AG04449 (cell line): ENCODE measurements around the gene SSR4.

Experiments used
- CTCF ChIA-PET: fragments of 350-600 bp; formaldehyde crosslinking; extraction: SDS; loops from one replicate; lab custom pipeline; 2021; ENCODE audit warnings: antibody characterized with exemption; lab: Yijun Ruan, JAX
- POLR2A ChIA-PET: fragments of 400-600, 350-600 bp; formaldehyde crosslinking; extraction: SDS; loops from one replicate; lab custom pipeline; 2020; ENCODE audit warnings: antibody characterized with exemption, inconsistent platforms; lab: Yijun Ruan, JAX
- DNase-seq: peaks from one replicate; pipeline ENCODE4 v3.0.0-alpha.2; 2010; ENCODE audit warnings: low read depth, low spot score
- H3K4me3 ChIP-seq: 2 replicates; pipeline ENCODE4 v1.5.1; 2011; ENCODE audit warnings: low read depth, mild to moderate bottlenecking, control low read depth, low read length
- CTCF ChIP-seq: IDR thresholded peaks from one replicate; pipeline ENCODE4 v1.5.1; 2011; ENCODE audit warnings: mild to moderate bottlenecking, moderate library complexity, low read length, control low read depth, inconsistent platforms; ENCODE audit not compliant: insufficient read depth; ENCODE audit errors: missing control alignments

SSR4 gene

GRCh38 chrX:153803211-153804099 lies 9.0 kb downstream of the SSR4 start:
- ChIA-PET POLR2A (interaction anchor here (1.2 to 1.7 kb wide), 2 partner anchors 9 kb away, joined by 5 to 8 read pairs; partner anchors contain the start of genes IDH3G and SSR4), CTCF (no interaction called here)

GRCh38 chrX:153804100-153804595 lies 9.7 kb downstream of the SSR4 start:
- no peak for TF ChIP-seq CTCF
- ChIA-PET CTCF (no interaction called here), POLR2A (interaction anchor here (1.2 kb wide), 1 partner anchor 10 kb away, joined by 5 read pairs; the partner anchor contains the start of genes IDH3G and SSR4)
- H3K4me3 ChIP-seq = no peak overlapping the region
- no peak for DNase-seq

More at GRCh38 chrX:153803211-153804099, 9.0 kb downstream of the SSR4 start:
- TF ChIP-seq CTCF = no peak
- DNase-seq = no peak
- no peak overlapping the region for H3K4me3 ChIP-seq

GRCh38 chrX:153804621-153805020 lies 10.2 kb downstream of the SSR4 start:
- no peak for DNase-seq
- ChIA-PET POLR2A (interaction anchor here (1.2 kb wide), 1 partner anchor 10 kb away, joined by 5 read pairs; the partner anchor contains the start of genes IDH3G and SSR4), CTCF (no interaction called here)
- TF ChIP-seq CTCF = no peak
- H3K4me3 ChIP-seq = no peak overlapping the region

- DNase-seq = no peak
- ChIA-PET POLR2A (no interaction called here), CTCF (no interaction called here)
- no peak for TF ChIP-seq CTCF
- H3K4me3 ChIP-seq = no peak overlapping the region
Observed at GRCh38 chrX:153805436-153805835, 11.0 kb downstream of the SSR4 start.

GRCh38 chrX:153806999-153807575 lies 12.6 kb downstream of the SSR4 start:
- no peak for DNase-seq
- no peak overlapping the region for H3K4me3 ChIP-seq
- CTCF ChIA-PET = no interaction called here
- TF ChIP-seq CTCF = no peak
- POLR2A ChIA-PET = no interaction called here

- DNase-seq = no peak
- ChIA-PET POLR2A (no interaction called here), CTCF (no interaction called here)
- H3K4me3 ChIP-seq = no peak overlapping the region
- TF ChIP-seq CTCF = no peak
Observed at GRCh38 chrX:153807976-153808375, 13.5 kb downstream of the SSR4 start.
